HG02885 (cell line): ENCODE data around the gene EYA4.

Experiments used
- ATAC-seq: cut with Tn5 transposase; IDR thresholded peaks from one replicate; pipeline ENCODE4 v1.9.1; 2021; ENCODE audit warnings: mild to moderate bottlenecking; ENCODE audit not compliant: unreplicated experiment, poor library complexity

The EYA4 gene

GRCh38 chr6:133341607-133342158 is 100.5 kb downstream of the EYA4 start:
- ATAC-seq: no peak

GRCh38 chr6:133343220-133343619 is 102.1 kb downstream of the EYA4 start:
- no peak for ATAC-seq

GRCh38 chr6:133348846-133349245 is 107.7 kb downstream of the EYA4 start:
- ATAC-seq: no peak

GRCh38 chr6:133350928-133351327 is 109.8 kb downstream of the EYA4 start:
- no peak for ATAC-seq

GRCh38 chr6:133352046-133352445 is 110.9 kb downstream of the EYA4 start:
- no peak for ATAC-seq

- ATAC-seq: no peak
Observed at GRCh38 chr6:133353061-133353460, 111.9 kb downstream of the EYA4 start.

GRCh38 chr6:133355922-133356321 is 114.8 kb downstream of the EYA4 start:
- ATAC-seq: no peak

GRCh38 chr6:133358574-133359150 is 117.5 kb downstream of the EYA4 start:
- no peak for ATAC-seq

- no peak for ATAC-seq
Observed at GRCh38 chr6:133359256-133359655, 118.1 kb downstream of the EYA4 start.

GRCh38 chr6:133359760-133360159 is 118.6 kb downstream of the EYA4 start:
- no peak for ATAC-seq

GRCh38 chr6:133360194-133360593 is 119.0 kb downstream of the EYA4 start:
- ATAC-seq: no peak

GRCh38 chr6:133362813-133363212 is 121.7 kb downstream of the EYA4 start:
- no peak for ATAC-seq

GRCh38 chr6:133368664-133369063 is 127.5 kb downstream of the EYA4 start:
- no peak for ATAC-seq

- ATAC-seq: no peak
Observed at GRCh38 chr6:133369773-133370272, 128.7 kb downstream of the EYA4 start.

- ATAC-seq: no peak
Observed at GRCh38 chr6:133376743-133377142, 135.6 kb downstream of the EYA4 start.

- no peak for ATAC-seq
Observed at GRCh38 chr6:133377219-133377618, 136.1 kb downstream of the EYA4 start.

- ATAC-seq: no peak
Observed at GRCh38 chr6:133380047-133380446, 138.9 kb downstream of the EYA4 start.

GRCh38 chr6:133380723-133381122 is 139.6 kb downstream of the EYA4 start:
- no peak for ATAC-seq

GRCh38 chr6:133388731-133389130 is 147.6 kb downstream of the EYA4 start:
- no peak for ATAC-seq

- no peak for ATAC-seq
Observed at GRCh38 chr6:133390168-133390567, 149.0 kb downstream of the EYA4 start.

GRCh38 chr6:133392015-133392414 is 150.9 kb downstream of the EYA4 start:
- no peak for ATAC-seq

- no peak for ATAC-seq
Observed at GRCh38 chr6:133392641-133393040, 151.5 kb downstream of the EYA4 start.
